Stimulated activated CD8-positive, alpha-beta memory T cell treated with anti-CD3 and anti-CD28 coated beads, Interleukin-15, amount 100 ng/mL, for 24 hours (primary cell): ENCODE results near the gene RAB6B.

Experiments
- DNase-seq: peaks from one replicate; pipeline ENCODE4 v3.0.0-alpha.2; 2020; ENCODE audit warnings: low read depth

RAB6B gene

GRCh38 chr3:133930341-133930933, 34.8 kb upstream of the RAB6B start:
- no peak for DNase-seq

GRCh38 chr3:133928903-133929607, 33.4 kb upstream of the RAB6B start:
- DNase-seq = no peak

- DNase-seq = no peak
These were observed 32.6 kb upstream of the RAB6B start for GRCh38 chr3:133928136-133928893.

- peak; percentile 68 for DNase-seq
These were observed 31.9 kb upstream of the RAB6B start for GRCh38 chr3:133927540-133928066.

- no peak for DNase-seq
These were observed 31.3 kb upstream of the RAB6B start for GRCh38 chr3:133926736-133927539.

- DNase-seq = no peak
These were observed 30.5 kb upstream of the RAB6B start for GRCh38 chr3:133925960-133926735.

- DNase-seq = no peak
These were observed 28.4 kb upstream of the RAB6B start for GRCh38 chr3:133924041-133924440.

GRCh38 chr3:133921592-133921991, 25.9 kb upstream of the RAB6B start:
- no peak for DNase-seq

- DNase-seq = no peak
These were observed 21.5 kb upstream of the RAB6B start for GRCh38 chr3:133917144-133917543.

GRCh38 chr3:133915685-133916658, 20.3 kb upstream of the RAB6B start:
- no peak for DNase-seq

- DNase-seq = no peak
These were observed 19.3 kb upstream of the RAB6B start for GRCh38 chr3:133914839-133915600.

- no peak for DNase-seq
These were observed 14.7 kb upstream of the RAB6B start for GRCh38 chr3:133910422-133910821.

GRCh38 chr3:133905376-133905775, 9.7 kb upstream of the RAB6B start:
- DNase-seq = no peak

GRCh38 chr3:133901847-133902246, 6.2 kb upstream of the RAB6B start:
- no peak for DNase-seq

GRCh38 chr3:133901083-133901482, 5.4 kb upstream of the RAB6B start:
- DNase-seq = no peak

GRCh38 chr3:133899311-133899710, 3.6 kb upstream of the RAB6B start:
- DNase-seq = no peak

- no peak for DNase-seq
These were observed 1.9 kb upstream of the RAB6B start for GRCh38 chr3:133897547-133897946.

- no peak for DNase-seq
These were observed 500 bp upstream of the RAB6B start for GRCh38 chr3:133896002-133896761.
